ENCODE results near the gene HNRNPUL2. TPM values are rescaled to one million over a fixed set of nuclear protein-coding genes. Genes with fewer than 3 reads are reported as not detected.
"Not testable (repeated sequence)": the region's sequence is repeated elsewhere in the genome, so short reads cannot be mapped to it uniquely, and the experiment has no call there.

HNRNPUL2 gene
- total RNA-seq, 1 donor from 2014 or later, result 43.6 TPM

- Mint-ChIP-seq H3K9me3 (ENCODE audit: unreplicated experiment) (no peaks in the 10 kb centered on the region), H3K27ac (ENCODE audit: unreplicated experiment) (peak overlapping the region; percentile 50), H3K4me3 (ENCODE audit: unreplicated experiment) (peak overlapping the region; percentile 79), H3K4me1 (ENCODE audit: unreplicated experiment) (peaks cover 6% of the 10 kb centered on the region), H3K36me3 (ENCODE audit: low read depth, unreplicated experiment) (peaks cover 11% of the 10 kb centered on the region), H3K27me3 (ENCODE audit: unreplicated experiment) (peaks cover 5% of the 10 kb centered on the region)
- DNase-seq (ENCODE audit: low spot score), result no peak
- no peak for TF ChIP-seq CTCF (IDR thresholded peaks at IDR 0.05; ENCODE audit: unreplicated experiment)
These were observed 5.6 kb upstream of the HNRNPUL2 start for GRCh38 chr11:62732830-62733229.

- Mint-ChIP-seq H3K4me1 (ENCODE audit: unreplicated experiment) (peaks cover 18% of the 10 kb centered on the region), H3K4me3 (ENCODE audit: unreplicated experiment) (peak overlapping the region; percentile 59), H3K27me3 (ENCODE audit: unreplicated experiment) (peaks cover 20% of the 10 kb centered on the region), H3K36me3 (ENCODE audit: low read depth, unreplicated experiment) (peaks cover 17% of the 10 kb centered on the region)
- H3K9me3 Mint-ChIP-seq (ENCODE audit: unreplicated experiment); H3K27ac Mint-ChIP-seq (ENCODE audit: unreplicated experiment); DNase-seq (ENCODE audit: low spot score): not testable (repeated sequence)
These were observed 2.8 kb upstream of the HNRNPUL2 start for GRCh38 chr11:62730076-62730475.

GRCh38 chr11:62728171-62728988 is 1.1 kb upstream of the HNRNPUL2 start, which contains the start of gene TTC9C:
TTC9C (plus strand) TSS chr11:62728486; CDS start chr11:62728849, 363 bp downstream.
- Mint-ChIP-seq H3K27me3 (ENCODE audit: unreplicated experiment) (peaks cover 21% of the 10 kb centered on the region), H3K4me1 (ENCODE audit: unreplicated experiment) (peaks cover 31% of the 10 kb centered on the region), H3K9me3 (ENCODE audit: unreplicated experiment) (no peaks in the 10 kb centered on the region), H3K4me3 (ENCODE audit: unreplicated experiment) (peak within 1 kb of the TSS; percentile 99), H3K36me3 (ENCODE audit: low read depth, unreplicated experiment) (peaks cover 26% of the 10 kb centered on the region), H3K27ac (ENCODE audit: unreplicated experiment) (peak within 1 kb of the TSS; percentile 96)
- TF ChIP-seq CTCF (IDR thresholded peaks at IDR 0.05; ENCODE audit: unreplicated experiment), result no peak
- peak; percentile 78 for DNase-seq (ENCODE audit: low spot score)

- H3K4me3 Mint-ChIP-seq (ENCODE audit: unreplicated experiment), result peak overlapping the region; percentile 99
- H3K27me3 Mint-ChIP-seq (ENCODE audit: unreplicated experiment), result peaks cover 21% of the 10 kb centered on the region
- peaks cover 31% of the 10 kb centered on the region for H3K4me1 Mint-ChIP-seq (ENCODE audit: unreplicated experiment)
- H3K27ac Mint-ChIP-seq (ENCODE audit: unreplicated experiment), result peak overlapping the region; percentile 96
- H3K36me3 Mint-ChIP-seq (ENCODE audit: low read depth, unreplicated experiment), result peaks cover 23% of the 10 kb centered on the region
- no peaks in the 10 kb centered on the region for H3K9me3 Mint-ChIP-seq (ENCODE audit: unreplicated experiment)
- TF ChIP-seq CTCF (IDR thresholded peaks at IDR 0.05; ENCODE audit: unreplicated experiment), result no peak
- DNase-seq (ENCODE audit: low spot score), result peak; percentile 74
These were observed 564 bp upstream of the HNRNPUL2 start for GRCh38 chr11:62727872-62728170.

- peaks cover 31% of the 10 kb centered on the region for H3K4me1 Mint-ChIP-seq (ENCODE audit: unreplicated experiment)
- peak overlapping the region; percentile 99 for H3K4me3 Mint-ChIP-seq (ENCODE audit: unreplicated experiment)
- peaks cover 21% of the 10 kb centered on the region for H3K27me3 Mint-ChIP-seq (ENCODE audit: unreplicated experiment)
- H3K9me3 Mint-ChIP-seq (ENCODE audit: unreplicated experiment), result no peaks in the 10 kb centered on the region
- no peak for TF ChIP-seq CTCF (IDR thresholded peaks at IDR 0.05; ENCODE audit: unreplicated experiment)
- no peak for DNase-seq (ENCODE audit: low spot score)
- peaks cover 33% of the 10 kb centered on the region for H3K36me3 Mint-ChIP-seq (ENCODE audit: low read depth, unreplicated experiment)
- no peak overlapping the region for H3K27ac Mint-ChIP-seq (ENCODE audit: unreplicated experiment)
These were observed 417 bp downstream of the HNRNPUL2 start for GRCh38 chr11:62726915-62727164.

Measured in endothelial cell (in vitro differentiated cells).